Measurements from ENCODE around the gene ZFP92. TPM values are rescaled to one million over a fixed set of nuclear protein-coding genes. Genes with fewer than 3 reads are reported as not detected.

Gene ZFP92
- polyA plus RNA-seq, 1 donor from 2014 or later = not detected

DNA sequence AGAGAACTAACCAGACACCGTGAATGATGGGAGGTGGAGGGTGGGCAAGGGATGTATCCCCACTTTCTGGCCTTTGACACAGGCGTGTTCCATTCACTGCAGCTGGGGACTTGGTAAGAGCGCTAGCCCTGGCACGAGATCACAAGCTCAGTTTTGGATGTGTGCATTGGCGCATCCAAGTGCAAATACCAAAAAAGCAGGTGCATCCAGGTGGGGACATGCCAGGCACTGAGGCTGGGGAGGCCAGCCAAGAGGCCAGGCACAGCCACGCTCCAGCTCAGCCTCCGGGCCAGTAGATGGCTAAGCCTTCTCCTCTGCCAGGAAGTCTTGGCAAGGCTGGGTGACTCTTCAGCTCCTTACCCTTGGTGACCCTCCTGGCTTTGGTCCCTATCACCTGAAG, 4.4 kb upstream of the ZFP92 start:
- Histone ChIP-seq H3K27ac (ENCODE audit: low read length) (no peak overlapping the region), H3F3A (ENCODE audit: insufficient read depth, low read length, poor library complexity, severe bottlenecking) (no peaks in the 10 kb centered on the region), H2AFZ (ENCODE audit: low read depth, low read length) (no peak overlapping the region), H3K9ac (ENCODE audit: low read length) (no peak overlapping the region), H3K9me3 (ENCODE audit: low read length) (no peaks in the 10 kb centered on the region), H3K27me3 (ENCODE audit: insufficient read depth, low read depth, low read length) (no peaks in the 10 kb centered on the region), H3K9me2 (ENCODE audit: insufficient read depth, low read length) (no peaks in the 10 kb centered on the region), H4K20me1 (ENCODE audit: insufficient read depth) (no peaks in the 10 kb centered on the region), H3K4me2 (ENCODE audit: low read length) (no peak overlapping the region), H3K4me3 (ENCODE audit: low read length) (no peak overlapping the region), H3K79me2 (replicated peaks; ENCODE audit: insufficient read depth, low read length) (no peaks in the 10 kb centered on the region), H3K36me3 (ENCODE audit: insufficient read depth, low read length) (no peaks in the 10 kb centered on the region)
- no peak for TF ChIP-seq MXI1 (conservative IDR thresholded peaks at IDR 0.05; ENCODE audit: poor library complexity, severe bottlenecking)
- no peak for TF ChIP-seq POLR2AphosphoS5 (IDR thresholded peaks at IDR 0.05)
- TF ChIP-seq EP300 (conservative IDR thresholded peaks at IDR 0.05; ENCODE audit: poor library complexity, severe bottlenecking) = no peak
- no peak for TF ChIP-seq SMC3 (conservative IDR thresholded peaks at IDR 0.05; ENCODE audit: poor library complexity)
- no peak for TF ChIP-seq RAD21 (conservative IDR thresholded peaks at IDR 0.05)
- TF ChIP-seq TAF1 (IDR thresholded peaks at IDR 0.05; ENCODE audit: low read depth) = no peak
- TF ChIP-seq, protein P1, sequence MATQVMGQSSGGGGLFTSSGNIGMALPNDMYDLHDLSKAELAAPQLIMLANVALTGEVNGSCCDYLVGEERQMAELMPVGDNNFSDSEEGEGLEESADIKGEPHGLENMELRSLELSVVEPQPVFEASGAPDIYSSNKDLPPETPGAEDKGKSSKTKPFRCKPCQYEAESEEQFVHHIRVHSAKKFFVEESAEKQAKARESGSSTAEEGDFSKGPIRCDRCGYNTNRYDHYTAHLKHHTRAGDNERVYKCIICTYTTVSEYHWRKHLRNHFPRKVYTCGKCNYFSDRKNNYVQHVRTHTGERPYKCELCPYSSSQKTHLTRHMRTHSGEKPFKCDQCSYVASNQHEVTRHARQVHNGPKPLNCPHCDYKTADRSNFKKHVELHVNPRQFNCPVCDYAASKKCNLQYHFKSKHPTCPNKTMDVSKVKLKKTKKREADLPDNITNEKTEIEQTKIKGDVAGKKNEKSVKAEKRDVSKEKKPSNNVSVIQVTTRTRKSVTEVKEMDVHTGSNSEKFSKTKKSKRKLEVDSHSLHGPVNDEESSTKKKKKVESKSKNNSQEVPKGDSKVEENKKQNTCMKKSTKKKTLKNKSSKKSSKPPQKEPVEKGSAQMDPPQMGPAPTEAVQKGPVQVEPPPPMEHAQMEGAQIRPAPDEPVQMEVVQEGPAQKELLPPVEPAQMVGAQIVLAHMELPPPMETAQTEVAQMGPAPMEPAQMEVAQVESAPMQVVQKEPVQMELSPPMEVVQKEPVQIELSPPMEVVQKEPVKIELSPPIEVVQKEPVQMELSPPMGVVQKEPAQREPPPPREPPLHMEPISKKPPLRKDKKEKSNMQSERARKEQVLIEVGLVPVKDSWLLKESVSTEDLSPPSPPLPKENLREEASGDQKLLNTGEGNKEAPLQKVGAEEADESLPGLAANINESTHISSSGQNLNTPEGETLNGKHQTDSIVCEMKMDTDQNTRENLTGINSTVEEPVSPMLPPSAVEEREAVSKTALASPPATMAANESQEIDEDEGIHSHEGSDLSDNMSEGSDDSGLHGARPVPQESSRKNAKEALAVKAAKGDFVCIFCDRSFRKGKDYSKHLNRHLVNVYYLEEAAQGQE (IDR thresholded peaks at IDR 0.05; ENCODE audit: borderline replicate concordance) = no peak
- TF ChIP-seq EZH2 (IDR thresholded peaks at IDR 0.05; ENCODE audit: borderline replicate concordance, insufficient read depth, low read length, poor library complexity, severe bottlenecking) = no peak
- TF ChIP-seq, protein P2, sequence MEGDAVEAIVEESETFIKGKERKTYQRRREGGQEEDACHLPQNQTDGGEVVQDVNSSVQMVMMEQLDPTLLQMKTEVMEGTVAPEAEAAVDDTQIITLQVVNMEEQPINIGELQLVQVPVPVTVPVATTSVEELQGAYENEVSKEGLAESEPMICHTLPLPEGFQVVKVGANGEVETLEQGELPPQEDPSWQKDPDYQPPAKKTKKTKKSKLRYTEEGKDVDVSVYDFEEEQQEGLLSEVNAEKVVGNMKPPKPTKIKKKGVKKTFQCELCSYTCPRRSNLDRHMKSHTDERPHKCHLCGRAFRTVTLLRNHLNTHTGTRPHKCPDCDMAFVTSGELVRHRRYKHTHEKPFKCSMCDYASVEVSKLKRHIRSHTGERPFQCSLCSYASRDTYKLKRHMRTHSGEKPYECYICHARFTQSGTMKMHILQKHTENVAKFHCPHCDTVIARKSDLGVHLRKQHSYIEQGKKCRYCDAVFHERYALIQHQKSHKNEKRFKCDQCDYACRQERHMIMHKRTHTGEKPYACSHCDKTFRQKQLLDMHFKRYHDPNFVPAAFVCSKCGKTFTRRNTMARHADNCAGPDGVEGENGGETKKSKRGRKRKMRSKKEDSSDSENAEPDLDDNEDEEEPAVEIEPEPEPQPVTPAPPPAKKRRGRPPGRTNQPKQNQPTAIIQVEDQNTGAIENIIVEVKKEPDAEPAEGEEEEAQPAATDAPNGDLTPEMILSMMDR (IDR thresholded peaks at IDR 0.05; ENCODE audit: poor library complexity, severe bottlenecking) = no peak

DNA sequence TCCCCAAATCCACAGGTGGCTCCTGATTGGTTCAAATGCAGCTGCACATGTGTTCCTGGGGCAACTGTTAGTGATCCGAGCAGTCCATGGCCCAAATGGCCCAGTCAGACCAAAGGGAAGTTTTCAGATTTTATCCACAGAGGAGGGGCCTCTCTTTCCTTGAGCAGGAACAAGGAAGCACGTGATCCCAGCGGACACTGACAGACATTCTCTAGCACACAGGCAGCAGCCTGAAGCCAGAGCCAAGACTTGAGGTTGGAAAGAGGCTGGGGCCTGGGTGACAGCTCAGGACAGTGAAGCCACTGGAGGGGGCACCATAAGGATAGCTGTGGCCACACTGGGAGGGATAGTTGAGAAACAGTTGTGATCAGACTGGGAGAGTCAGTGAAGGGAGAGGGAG, 3.5 kb upstream of the ZFP92 start:
- Histone ChIP-seq H2AFZ (ENCODE audit: low read depth, low read length) (no peak overlapping the region), H3K9me2 (ENCODE audit: insufficient read depth, low read length) (no peaks in the 10 kb centered on the region), H3K9ac (ENCODE audit: low read length) (no peak overlapping the region), H4K20me1 (ENCODE audit: insufficient read depth) (no peaks in the 10 kb centered on the region), H3F3A (ENCODE audit: insufficient read depth, low read length, poor library complexity, severe bottlenecking) (no peaks in the 10 kb centered on the region), H3K79me2 (replicated peaks; ENCODE audit: insufficient read depth, low read length) (no peaks in the 10 kb centered on the region), H3K4me3 (ENCODE audit: low read length) (no peak overlapping the region), H3K36me3 (ENCODE audit: insufficient read depth, low read length) (no peaks in the 10 kb centered on the region), H3K4me2 (ENCODE audit: low read length) (no peak overlapping the region), H3K27ac (ENCODE audit: low read length) (no peak overlapping the region), H3K9me3 (ENCODE audit: low read length) (no peaks in the 10 kb centered on the region), H3K27me3 (ENCODE audit: insufficient read depth, low read depth, low read length) (no peaks in the 10 kb centered on the region)
- TF ChIP-seq EP300 (conservative IDR thresholded peaks at IDR 0.05; ENCODE audit: poor library complexity, severe bottlenecking) (no peak), MXI1 (conservative IDR thresholded peaks at IDR 0.05; ENCODE audit: poor library complexity, severe bottlenecking) (no peak), EZH2 (IDR thresholded peaks at IDR 0.05; ENCODE audit: borderline replicate concordance, insufficient read depth, low read length, poor library complexity, severe bottlenecking) (no peak), SMC3 (conservative IDR thresholded peaks at IDR 0.05; ENCODE audit: poor library complexity) (no peak), RAD21 (conservative IDR thresholded peaks at IDR 0.05) (no peak), POLR2AphosphoS5 (IDR thresholded peaks at IDR 0.05) (no peak), TAF1 (IDR thresholded peaks at IDR 0.05; ENCODE audit: low read depth) (no peak)
- TF ChIP-seq, protein P1 (IDR thresholded peaks at IDR 0.05; ENCODE audit: borderline replicate concordance) = no peak
- TF ChIP-seq, protein P2 (IDR thresholded peaks at IDR 0.05; ENCODE audit: poor library complexity, severe bottlenecking) = no peak

Measured in neural cell (in vitro differentiated cells).